Measurements from ENCODE around the gene PCDHGA12. TPM values are rescaled to one million over a fixed set of nuclear protein-coding genes. Genes with fewer than 3 reads are reported as not detected.
"Not testable (repeated sequence)": the region's sequence is repeated elsewhere in the genome, so short reads cannot be mapped to it uniquely, and the experiment has no call there.

The PCDHGA12 gene
- total RNA-seq, 2 experiments from 2014 or later: not detected

GRCh38 chr5:141397756-141398551, 32.4 kb upstream of the PCDHGA12 start, which contains the start of gene PCDHGB5:
TSS of gene PCDHGB5 (plus strand) at chr5:141397947. CDS start at chr5:141398128, 181 bp downstream.
- ATAC-seq (peak; percentile 88), DNase-seq (peak; percentile 52)
- peaks cover 54% of the 10 kb centered on the region for H3K27me3 Mint-ChIP-seq
- H3K4me1 Mint-ChIP-seq (ENCODE audit: low read depth); intact Hi-C loops (cut with micrococcal nuclease); H3K27ac Mint-ChIP-seq: not testable (repeated sequence)
- CTCF ChIA-PET: interaction anchor here (0.7 to 3.6 kb wide), 24 partner anchors 9 to 174 kb away, joined by 3 to 19 read pairs (median 4); partner anchors contain the start of genes PCDHGA10, PCDHGA11, PCDHGA12 and PCDHGA3
- H3K4me3 Mint-ChIP-seq: peak within 1 kb of the TSS; percentile 32
- peak; percentile 59 for TF ChIP-seq CTCF (IDR thresholded peaks at IDR 0.05)
- peaks cover 22% of the 10 kb centered on the region for H3K36me3 Mint-ChIP-seq (ENCODE audit: low read depth)
- H3K9me3 Mint-ChIP-seq: peaks cover 24% of the 10 kb centered on the region
- POLR2A ChIA-PET: interaction anchor here (1.0 kb wide), 1 partner anchor 116 kb away, joined by 3 read pairs; no protein-coding TSS in a partner anchor

- Mint-ChIP-seq H3K4me3 (no peak overlapping the region), H3K27ac (no peak overlapping the region), H3K36me3 (ENCODE audit: low read depth) (peaks cover 19% of the 10 kb centered on the region), H3K9me3 (peaks cover 28% of the 10 kb centered on the region), H3K27me3 (peaks cover 54% of the 10 kb centered on the region), H3K4me1 (ENCODE audit: low read depth) (no peaks in the 10 kb centered on the region)
- ATAC-seq (no peak), DNase-seq (no peak)
- intact Hi-C loops (cut with micrococcal nuclease): no loop called here
- TF ChIP-seq CTCF (IDR thresholded peaks at IDR 0.05): no peak
- ChIA-PET POLR2A (no interaction called here), CTCF (interaction anchor here (1.1 to 3.6 kb wide), 12 partner anchors 8 to 169 kb away, joined by 3 to 19 read pairs (median 5); partner anchors contain the start of genes PCDHGA10, PCDHGA11, PCDHGA12 and PCDHGB4)
Observed at GRCh38 chr5:141398608-141399007, 31.7 kb upstream of the PCDHGA12 start.

GRCh38 chr5:141399555-141400258, 30.6 kb upstream of the PCDHGA12 start:
- CTCF ChIA-PET: interaction anchor here (1.6 kb wide), 1 partner anchor 80 kb away, joined by 4 read pairs; no protein-coding TSS in a partner anchor
- H3K9me3 Mint-ChIP-seq: peaks cover 24% of the 10 kb centered on the region
- H3K4me3 Mint-ChIP-seq: no peak overlapping the region
- intact Hi-C loops (cut with micrococcal nuclease): no loop called here
- POLR2A ChIA-PET: interaction anchor here (1.1 kb wide), 1 partner anchor 8 kb away, joined by 3 read pairs; no protein-coding TSS in a partner anchor
- ATAC-seq (no peak), DNase-seq (no peak)
- H3K4me1 Mint-ChIP-seq (ENCODE audit: low read depth): no peaks in the 10 kb centered on the region
- H3K27me3 Mint-ChIP-seq: peaks cover 56% of the 10 kb centered on the region
- H3K27ac Mint-ChIP-seq: no peak overlapping the region
- peaks cover 17% of the 10 kb centered on the region for H3K36me3 Mint-ChIP-seq (ENCODE audit: low read depth)
- TF ChIP-seq CTCF (IDR thresholded peaks at IDR 0.05): no peak

GRCh38 chr5:141402553-141403243, 27.6 kb upstream of the PCDHGA12 start, which contains the start of gene PCDHGA9:
TSS of gene PCDHGA9 (plus strand) at chr5:141402778. CDS start at chr5:141402953, 175 bp downstream.
- Mint-ChIP-seq H3K9me3 (peaks cover 27% of the 10 kb centered on the region), H3K27me3 (peaks cover 62% of the 10 kb centered on the region), H3K4me1 (ENCODE audit: low read depth) (no peaks in the 10 kb centered on the region), H3K27ac (no peak within 1 kb of the TSS), H3K36me3 (ENCODE audit: low read depth) (peaks cover 20% of the 10 kb centered on the region), H3K4me3 (no peak within 1 kb of the TSS)
- peak; percentile 42 for DNase-seq
- ChIA-PET POLR2A (no interaction called here), CTCF (interaction anchor here (0.6 to 2.0 kb wide), 10 partner anchors 10 to 167 kb away, joined by 3 to 19 read pairs (median 4); partner anchors contain the start of genes PCDHB15, PCDHGA10, PCDHGA11 and PCDHGA12)
- ATAC-seq: peak; percentile 42
- intact Hi-C loops (cut with micrococcal nuclease): no loop called here
- TF ChIP-seq CTCF (IDR thresholded peaks at IDR 0.05): peak; percentile 47
